Fibroblast of skin of abdomen (primary cell): ENCODE results near the gene TACC3.

Source experiments
- DNase-seq: peaks from one replicate; pipeline ENCODE4 v3.0.0-alpha.2; 2013

TACC3 gene

GRCh38 chr4:1776521-1777161 lies 55.3 kb downstream of the TACC3 start:
- no peak for DNase-seq

- peak; percentile 23 for DNase-seq
Observed at GRCh38 chr4:1777822-1778641, 56.7 kb downstream of the TACC3 start.

GRCh38 chr4:1778642-1779392 lies 57.5 kb downstream of the TACC3 start:
- DNase-seq: no peak

- no peak for DNase-seq
Observed at GRCh38 chr4:1779588-1780382, 58.5 kb downstream of the TACC3 start.

- DNase-seq: no peak
Observed at GRCh38 chr4:1780435-1780834, 59.1 kb downstream of the TACC3 start.

GRCh38 chr4:1783015-1783414 lies 61.7 kb downstream of the TACC3 start:
- no peak for DNase-seq

- no peak for DNase-seq
Observed at GRCh38 chr4:1783970-1784369, 62.6 kb downstream of the TACC3 start.

- no peak for DNase-seq
Observed at GRCh38 chr4:1784395-1784788, 63.1 kb downstream of the TACC3 start.

- DNase-seq: no peak
Observed at GRCh38 chr4:1784789-1785591, 63.7 kb downstream of the TACC3 start.

GRCh38 chr4:1785592-1785991 lies 64.3 kb downstream of the TACC3 start:
- no peak for DNase-seq

GRCh38 chr4:1786544-1787362 lies 65.4 kb downstream of the TACC3 start:
- no peak for DNase-seq

GRCh38 chr4:1787411-1788077 lies 66.2 kb downstream of the TACC3 start:
- no peak for DNase-seq

GRCh38 chr4:1788254-1788973 lies 67.1 kb downstream of the TACC3 start:
- DNase-seq: no peak

GRCh38 chr4:1789552-1789951 lies 68.2 kb downstream of the TACC3 start:
- DNase-seq: no peak

- no peak for DNase-seq
Observed at GRCh38 chr4:1790005-1790404, 68.7 kb downstream of the TACC3 start.

GRCh38 chr4:1792158-1792831 lies 71.0 kb downstream of the TACC3 start:
- no peak for DNase-seq

- peak; percentile 17 for DNase-seq
Observed at GRCh38 chr4:1792832-1793495, 71.6 kb downstream of the TACC3 start, which contains the start of gene FGFR3. TSS of gene FGFR3 (plus strand) at chr4:1793293. CDS start at chr4:1793935, 642 bp downstream.

GRCh38 chr4:1793496-1793840 lies 72.1 kb downstream of the TACC3 start:
- DNase-seq: no peak
